Esophagus squamous epithelium (tissue), 4 donors: ENCODE data around the gene PASD1.
"Not testable (repeated sequence)": the region's sequence is repeated elsewhere in the genome, so short reads cannot be mapped to it uniquely, and the experiment has no call there.

ENCODE experiments used
- CTCF ChIP-seq, 6 experiments: fragments of 450-650 bp in 4 of 6; fragments of 200-600 bp in 2 of 6; sonication (generic) in 2 of 6; IDR thresholded peaks; one replicate each; pipeline ENCODE4 v1.5.1; 2016 to 2019; ENCODE audit warnings: antibody characterized with exemption in 6 of 6, mild to moderate bottlenecking in 4 of 6, moderate library complexity in 4 of 6
- POLR2A ChIP-seq, 4 donors: fragments of 450-650 bp; IDR thresholded peaks; one replicate each; pipeline ENCODE4 v1.6.1; 2017; ENCODE audit warnings: antibody characterized with exemption in 4 of 4, mild to moderate bottlenecking in 4 of 4, moderate library complexity in 3 of 4

GRCh38 chrX:151551176-151551575, 12.3 kb upstream of the PASD1 start:
- TF ChIP-seq CTCF, POLR2A (IDR thresholded peaks at IDR 0.05): not testable (repeated sequence)
